WTC11 (cell line): ENCODE data around the gene ZNF668. TPM values are rescaled to one million over a fixed set of nuclear protein-coding genes. Genes with fewer than 3 reads are reported as not detected.

Experiments
- ATAC-seq: fragments of 200-7000 bp; cut with Tn5 transposase; 2 replicates; pipeline ENCODE4 v1.10.0; 2021; ENCODE audit warnings: mild to moderate bottlenecking, moderate library complexity
- CTCF ChIA-PET: fragments of 300-600 bp; sonication (Branson Sonifier 250); formaldehyde crosslinking; loops from one replicate; lab custom pipeline; 2021; ENCODE audit warnings: antibody characterized with exemption; lab: Charles Lee
- POLR2A ChIA-PET: fragments of 350-600 bp; sonication (Branson Sonifier 250); formaldehyde crosslinking; loops from one replicate; lab custom pipeline; 2021; ENCODE audit warnings: antibody characterized with exemption; lab: Charles Lee
- DNase-seq: peaks from one replicate; pipeline ENCODE4 v3.0.0; 2021; ENCODE audit warnings: low spot score
- H3K27ac Mint-ChIP-seq: 2 replicates; pipeline ENCODE4 v1.8.0; 2021; ENCODE audit warnings: mixed read lengths
- H3K27me3 Mint-ChIP-seq: 2 replicates; pipeline ENCODE4 v1.8.0; 2021; ENCODE audit warnings: low read depth, mild to moderate bottlenecking, moderate library complexity, mixed read lengths
- H3K36me3 Mint-ChIP-seq: 2 replicates; pipeline ENCODE4 v1.8.0; 2021; ENCODE audit warnings: mixed read lengths
- H3K4me1 Mint-ChIP-seq: 2 replicates; pipeline ENCODE4 v1.8.0; 2022; ENCODE audit warnings: mixed read lengths
- H3K4me3 Mint-ChIP-seq: 2 replicates; pipeline ENCODE4 v1.8.0; 2021; ENCODE audit warnings: mild to moderate bottlenecking, moderate library complexity, mixed read lengths
- H3K9me3 Mint-ChIP-seq: 2 replicates; pipeline ENCODE4 v1.8.0; 2021; ENCODE audit warnings: mixed read lengths
- ARID4B ChIP-seq: sonication (generic); formaldehyde crosslinking; IDR thresholded peaks from 2 replicates; pipeline ENCODE4 v1.8.0; 2023; ENCODE audit warnings: missing genetic modification reagents, mild to moderate bottlenecking, borderline replicate concordance
- ATF2 ChIP-seq: sonication (generic); formaldehyde crosslinking; IDR thresholded peaks from 2 replicates; pipeline ENCODE4 v1.8.1; 2022; ENCODE audit warnings: low read depth, missing genetic modification reagents, borderline replicate concordance
- ATF3 ChIP-seq: sonication (generic); formaldehyde crosslinking; conservative IDR thresholded peaks from 2 replicates; pipeline ENCODE4 v1.8.1; 2022; ENCODE audit warnings: mild to moderate bottlenecking, missing genetic modification reagents
- E2F4 ChIP-seq: sonication (generic); formaldehyde crosslinking; IDR thresholded peaks from 2 replicates; pipeline ENCODE4 v1.8.1; 2022; ENCODE audit warnings: low read depth, mild to moderate bottlenecking, moderate library complexity, missing genetic modification reagents, borderline replicate concordance
- E2F5 ChIP-seq: sonication (generic); formaldehyde crosslinking; IDR thresholded peaks from 2 replicates; pipeline ENCODE4 v1.8.1; 2022; ENCODE audit warnings: mild to moderate bottlenecking, moderate library complexity, missing genetic modification reagents
- ELF4 ChIP-seq: sonication (generic); formaldehyde crosslinking; IDR thresholded peaks from 2 replicates; pipeline ENCODE4 v1.8.1; 2022; ENCODE audit warnings: low read depth, mild to moderate bottlenecking, moderate library complexity, missing genetic modification reagents
- EMX1 ChIP-seq: fragments of 250-450 bp; sonication (Bioruptor Pico); IDR thresholded peaks from 2 replicates; pipeline ENCODE4 v1.8.0; 2021; ENCODE audit warnings: mild to moderate bottlenecking
- ERG ChIP-seq: fragments of 250-450 bp; sonication (Bioruptor Pico); IDR thresholded peaks from 2 replicates; pipeline ENCODE4 v1.8.0; 2021; ENCODE audit warnings: mild to moderate bottlenecking
- FOXK1 ChIP-seq: sonication (generic); formaldehyde crosslinking; IDR thresholded peaks from 2 replicates; pipeline ENCODE4 v1.8.0; 2022; ENCODE audit warnings: mild to moderate bottlenecking, moderate library complexity, missing genetic modification reagents
- GTF2I ChIP-seq: fragments of 250-450 bp; sonication (Bioruptor Pico); conservative IDR thresholded peaks from 2 replicates; pipeline ENCODE4 v1.4.0; 2021; ENCODE audit warnings: mild to moderate bottlenecking
- MAX ChIP-seq: sonication (generic); formaldehyde crosslinking; IDR thresholded peaks from 2 replicates; pipeline ENCODE4 v1.8.0; 2022; ENCODE audit warnings: mild to moderate bottlenecking, missing genetic modification reagents
- MYBL2 ChIP-seq: sonication (generic); formaldehyde crosslinking; IDR thresholded peaks from 2 replicates; pipeline ENCODE4 v1.8.1; 2023; ENCODE audit warnings: mild to moderate bottlenecking, moderate library complexity, missing genetic modification reagents
- OVOL2 ChIP-seq: fragments of 250-450 bp; sonication (Bioruptor Pico); IDR thresholded peaks from 2 replicates; pipeline ENCODE4 v1.9.0; 2021; ENCODE audit warnings: mild to moderate bottlenecking, borderline replicate concordance
- PRRX2 ChIP-seq: fragments of 250-450 bp; sonication (Bioruptor Pico); IDR thresholded peaks from 2 replicates; pipeline ENCODE4 v1.8.0; 2021; ENCODE audit warnings: mild to moderate bottlenecking
- STAT6 ChIP-seq: sonication (generic); formaldehyde crosslinking; conservative IDR thresholded peaks from 2 replicates; pipeline ENCODE4 v1.8.1; 2023; ENCODE audit warnings: mild to moderate bottlenecking, low read depth, missing genetic modification reagents, moderate library complexity
- USF2 ChIP-seq: sonication (generic); formaldehyde crosslinking; IDR thresholded peaks from 2 replicates; pipeline ENCODE4 v1.8.1; 2023; ENCODE audit warnings: mild to moderate bottlenecking, missing genetic modification reagents, moderate library complexity
- ZBTB43 ChIP-seq: sonication (generic); formaldehyde crosslinking; IDR thresholded peaks from 2 replicates; pipeline ENCODE4 v1.8.1; 2023; ENCODE audit warnings: mild to moderate bottlenecking, missing genetic modification reagents
- ZNF263 ChIP-seq: sonication (generic); formaldehyde crosslinking; IDR thresholded peaks from 2 replicates; pipeline ENCODE4 v1.8.1; 2022; ENCODE audit warnings: low read depth, mild to moderate bottlenecking, moderate library complexity, missing genetic modification reagents
- ZNF396 ChIP-seq: fragments of 250-450 bp; sonication (Bioruptor Pico); IDR thresholded peaks from 2 replicates; pipeline ENCODE4 v1.8.0; 2021; ENCODE audit warnings: mild to moderate bottlenecking, moderate library complexity, borderline replicate concordance
- total RNA-seq: library from RNA; stranded (reverse); gene quantifications from 3 replicates; pipeline ENCODE4 v1.2.3, GENCODE V29; 2021

The ZNF668 gene
- total RNA-seq, 1 experiment from 2014 or later: 17.3 TPM

- ChIA-PET CTCF (interaction anchor here (0.8 to 2.4 kb wide), 13 partner anchors 18 to 387 kb away, joined by 3 to 22 read pairs (median 5); partner anchors contain the start of genes HSD3B7, KAT8, VKORC1 and ZNF843), POLR2A (interaction anchor here (0.7 to 1.7 kb wide), 13 partner anchors 20 to 331 kb away, joined by 3 to 13 read pairs (median 6); partner anchors contain the start of genes FUS, HSD3B7, KAT8 and PRSS8)
- H3K27me3 Mint-ChIP-seq: no peaks in the 10 kb centered on the region
- no peaks in the 10 kb centered on the region for H3K9me3 Mint-ChIP-seq
- H3K27ac Mint-ChIP-seq: peak overlapping the region; percentile 95
- peak; percentile 92 for DNase-seq
- ATAC-seq: peak; percentile 58
- H3K36me3 Mint-ChIP-seq: peaks cover 10% of the 10 kb centered on the region
- H3K4me1 Mint-ChIP-seq: peaks cover 19% of the 10 kb centered on the region
- H3K4me3 Mint-ChIP-seq: peak overlapping the region; percentile 99
- TF ChIP-seq FOXK1 (CRISPR knock-in tag) (peak; percentile 49), GTF2I (CRISPR knock-in tag) (peak; percentile 99), ERG (peak; percentile 85), OVOL2 (CRISPR knock-in tag) (no peak), STAT6 (no peak), ZNF396 (CRISPR knock-in tag) (no peak), PRRX2 (CRISPR knock-in tag) (0 out of 2 replicates have a peak, but pooled peaks have one; percentile 79), E2F5 (CRISPR knock-in tag) (no peak; the same call in 1 of the 2 replicates), MAX (CRISPR knock-in tag) (peak; percentile 64; the same call in 1 of the 2 replicates), ARID4B (CRISPR knock-in tag) (no peak), ATF2 (CRISPR knock-in tag) (no peak), EMX1 (peak; percentile 43; the same call in 1 of the 2 replicates), ZNF263 (no peak), E2F4 (CRISPR knock-in tag) (peak; percentile 62; the same call in 1 of the 2 replicates), MYBL2 (CRISPR knock-in tag) (no peak; the same call in 1 of the 2 replicates), ATF3 (CRISPR knock-in tag) (no peak), ZBTB43 (CRISPR knock-in tag) (0 out of 2 replicates have a peak, but pooled peaks have one; percentile 19), USF2 (CRISPR knock-in tag) (0 out of 2 replicates have a peak, but pooled peaks have one; percentile 19), ELF4 (CRISPR knock-in tag) (no peak)
Observed at GRCh38 chr16:31073142-31073969, 684 bp downstream of the ZNF668 start.
